Right atrium auricular region (tissue), 2 donors: Measurements from ENCODE around the gene PTK6. TPM values are rescaled to one million over a fixed set of nuclear protein-coding genes. Genes with fewer than 3 reads are reported as not detected.

Experiments
- DNase-seq: peaks from one replicate; pipeline ENCODE4 v3.0.0-alpha.2; 2019; ENCODE audit warnings: low spot score
- H3K27ac ChIP-seq, 2 donors: fragments of 200-600 bp; sonication (generic); 1 replicate in 1 of 2; 2 replicates in 1 of 2; pipeline ENCODE4 v1.5.1; 2016 to 2019
- H3K27me3 ChIP-seq, 2 donors: fragments of 200-600 bp; sonication (generic); one replicate each; pipeline versions ENCODE4 v1.5.1 to v1.6.0; 2017 to 2019
- H3K36me3 ChIP-seq: fragments of 200-600 bp; sonication (generic); one replicate; pipeline ENCODE4 v1.5.1; 2016
- H3K4me1 ChIP-seq, 2 donors: fragments of 200-600 bp; sonication (generic); one replicate each; pipeline versions ENCODE4 v1.5.1 to v1.6.0; 2017 to 2019
- H3K4me3 ChIP-seq, 2 donors: fragments of 200-600 bp; sonication (generic); 1 replicate in 1 of 2; 2 replicates in 1 of 2; pipeline ENCODE4 v1.5.1; 2017 to 2019; ENCODE audit warnings: mild to moderate bottlenecking in 1 of 2, moderate library complexity in 1 of 2
- H3K9me3 ChIP-seq, 2 donors: fragments of 200-600 bp; sonication (generic); one replicate each; pipeline ENCODE4 v1.5.1; 2019
- total RNA-seq, 2 donors: library from RNA; depleted of rRNA; stranded (reverse); fragments of >200 nt; gene quantifications; one replicate each; pipeline ENCODE4 v1.1.0, GENCODE V29; 2016
- TF ChIP-seq, protein P1 (sequence below), 2 donors: fragments of 200-600 bp; sonication (generic); IDR thresholded peaks; one replicate each; pipeline ENCODE4 v1.5.1; 2019; ENCODE audit warnings: antibody characterized with exemption in 2 of 2

Gene PTK6
- total RNA-seq, 2 donors from 2014 or later: not detected

DNA sequence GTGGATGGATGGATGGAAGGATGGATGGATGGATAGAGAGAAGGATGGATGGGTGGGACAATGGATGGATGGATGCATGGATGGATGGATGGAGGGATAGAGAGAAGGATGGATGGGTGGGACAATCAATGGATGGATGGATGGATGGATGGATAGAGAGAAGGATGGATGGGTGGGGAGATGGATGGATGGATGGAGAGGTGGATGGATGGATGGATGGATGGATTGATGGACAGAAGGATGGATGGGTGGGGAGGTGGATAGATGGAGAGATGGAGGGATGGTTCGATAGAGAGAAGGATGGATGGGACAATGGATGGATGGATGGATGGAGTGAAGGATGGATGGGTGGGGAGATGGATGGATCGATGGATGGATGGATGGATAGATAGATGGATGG is 44.7 kb downstream of the PTK6 start:
- peaks cover 58% of the 10 kb centered on the region for H3K36me3 ChIP-seq
- H3K4me1 ChIP-seq: peaks cover 0 to 28% of the 10 kb centered on the region in 2 donors
- H3K27ac ChIP-seq: no peak overlapping the region
- H3K27me3 ChIP-seq: peaks cover 0 to 3% of the 10 kb centered on the region in 2 donors
- H3K9me3 ChIP-seq: no peaks in the 10 kb centered on the region
- TF ChIP-seq, protein P1, sequence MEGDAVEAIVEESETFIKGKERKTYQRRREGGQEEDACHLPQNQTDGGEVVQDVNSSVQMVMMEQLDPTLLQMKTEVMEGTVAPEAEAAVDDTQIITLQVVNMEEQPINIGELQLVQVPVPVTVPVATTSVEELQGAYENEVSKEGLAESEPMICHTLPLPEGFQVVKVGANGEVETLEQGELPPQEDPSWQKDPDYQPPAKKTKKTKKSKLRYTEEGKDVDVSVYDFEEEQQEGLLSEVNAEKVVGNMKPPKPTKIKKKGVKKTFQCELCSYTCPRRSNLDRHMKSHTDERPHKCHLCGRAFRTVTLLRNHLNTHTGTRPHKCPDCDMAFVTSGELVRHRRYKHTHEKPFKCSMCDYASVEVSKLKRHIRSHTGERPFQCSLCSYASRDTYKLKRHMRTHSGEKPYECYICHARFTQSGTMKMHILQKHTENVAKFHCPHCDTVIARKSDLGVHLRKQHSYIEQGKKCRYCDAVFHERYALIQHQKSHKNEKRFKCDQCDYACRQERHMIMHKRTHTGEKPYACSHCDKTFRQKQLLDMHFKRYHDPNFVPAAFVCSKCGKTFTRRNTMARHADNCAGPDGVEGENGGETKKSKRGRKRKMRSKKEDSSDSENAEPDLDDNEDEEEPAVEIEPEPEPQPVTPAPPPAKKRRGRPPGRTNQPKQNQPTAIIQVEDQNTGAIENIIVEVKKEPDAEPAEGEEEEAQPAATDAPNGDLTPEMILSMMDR (IDR thresholded peaks at IDR 0.05): no peak
- H3K4me3 ChIP-seq: no peak overlapping the region
- no peak for DNase-seq

DNA sequence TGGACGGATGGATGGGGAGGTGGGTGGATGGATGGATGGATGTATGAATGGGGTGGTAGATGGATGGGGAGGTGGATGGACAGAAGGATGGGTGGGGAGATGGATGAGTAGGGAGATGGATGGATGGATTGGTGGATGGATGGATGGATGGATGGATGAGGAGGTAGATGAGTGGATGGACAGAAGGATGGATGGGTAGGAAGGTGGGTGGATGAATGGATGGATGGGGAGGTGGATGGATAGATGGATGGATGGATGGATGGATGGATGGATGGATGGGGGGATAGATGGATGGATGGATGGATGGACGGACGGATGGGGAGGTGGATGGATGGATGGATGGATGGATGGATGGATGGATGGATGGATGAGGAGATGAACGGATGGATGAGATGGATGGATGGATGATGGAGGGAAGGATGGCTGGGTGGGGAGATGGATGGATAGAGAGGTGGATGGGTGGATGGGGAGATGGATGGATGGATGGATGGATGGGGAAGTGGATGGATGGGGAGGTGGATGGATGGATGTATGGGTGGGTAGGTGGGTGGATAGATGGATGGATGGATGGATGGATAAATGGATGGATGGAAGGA is 45.4 kb downstream of the PTK6 start:
- no peak for DNase-seq
- Histone ChIP-seq H3K4me3 (no peak overlapping the region), H3K27me3 (peaks cover 0 to 3% of the 10 kb centered on the region in 2 donors), H3K27ac (no peak overlapping the region), H3K36me3 (peaks cover 61% of the 10 kb centered on the region), H3K9me3 (no peaks in the 10 kb centered on the region), H3K4me1 (peaks cover 0 to 22% of the 10 kb centered on the region in 2 donors)
- TF ChIP-seq, protein P1 (IDR thresholded peaks at IDR 0.05): no peak

DNA sequence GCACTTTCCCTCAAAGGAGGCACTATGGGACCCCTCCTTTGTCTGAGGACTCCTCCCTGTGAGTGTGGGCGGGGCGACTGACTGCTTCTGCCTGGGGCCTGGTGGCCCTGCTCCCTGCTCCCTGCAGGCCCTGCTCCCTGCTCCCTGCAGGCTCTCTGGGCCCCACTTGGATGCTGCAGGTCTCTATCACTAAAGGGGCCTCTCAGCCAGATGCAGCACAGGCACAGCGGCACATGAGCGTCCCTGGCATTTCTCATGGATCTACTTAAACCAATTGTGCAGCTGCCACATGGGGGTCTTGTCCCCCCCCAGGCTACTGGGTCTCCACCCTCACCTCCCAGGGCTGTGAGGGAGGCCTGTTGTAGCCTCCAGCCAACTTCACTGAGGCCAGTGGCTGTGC is 46.1 kb downstream of the PTK6 start:
- H3K27me3 ChIP-seq: peaks cover 0 to 3% of the 10 kb centered on the region in 2 donors

DNA sequence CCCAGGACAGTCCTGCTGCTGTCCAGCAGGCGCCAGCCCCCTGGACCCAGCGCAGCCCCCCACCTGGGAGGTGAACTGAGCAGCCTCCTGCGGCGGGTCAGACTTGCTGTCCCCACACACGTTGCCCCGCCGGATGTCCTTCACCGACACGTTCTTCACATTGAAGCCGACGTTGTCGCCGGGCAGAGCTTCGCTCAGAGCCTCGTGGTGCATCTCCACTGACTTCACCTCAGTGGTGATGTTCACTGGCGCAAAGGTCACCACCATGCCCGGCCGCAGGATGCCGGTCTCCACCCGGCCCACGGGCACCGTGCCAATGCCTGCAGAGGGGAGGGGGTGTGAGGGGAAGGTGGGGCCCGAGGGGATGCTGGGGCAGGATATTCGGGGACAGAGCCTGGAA is 46.8 kb downstream of the PTK6 start:
- no peak for DNase-seq
- peaks cover 0 to 9% of the 10 kb centered on the region in 2 donors for H3K4me1 ChIP-seq
- H3K27ac ChIP-seq: no peak overlapping the region
- H3K9me3 ChIP-seq: no peaks in the 10 kb centered on the region
- no peak overlapping the region for H3K4me3 ChIP-seq
- H3K27me3 ChIP-seq: peaks cover 0 to 3% of the 10 kb centered on the region in 2 donors
- H3K36me3 ChIP-seq: peaks cover 56% of the 10 kb centered on the region
- TF ChIP-seq, protein P1 (IDR thresholded peaks at IDR 0.05): no peak

More for the DNA sequence above, 46.1 kb downstream of the PTK6 start:
- TF ChIP-seq, protein P1 (IDR thresholded peaks at IDR 0.05): no peak
- Histone ChIP-seq H3K9me3 (no peaks in the 10 kb centered on the region), H3K4me1 (peaks cover 0 to 16% of the 10 kb centered on the region in 2 donors), H3K27ac (no peak overlapping the region), H3K36me3 (peaks cover 61% of the 10 kb centered on the region), H3K4me3 (no peak overlapping the region)
- no peak for DNase-seq

DNA sequence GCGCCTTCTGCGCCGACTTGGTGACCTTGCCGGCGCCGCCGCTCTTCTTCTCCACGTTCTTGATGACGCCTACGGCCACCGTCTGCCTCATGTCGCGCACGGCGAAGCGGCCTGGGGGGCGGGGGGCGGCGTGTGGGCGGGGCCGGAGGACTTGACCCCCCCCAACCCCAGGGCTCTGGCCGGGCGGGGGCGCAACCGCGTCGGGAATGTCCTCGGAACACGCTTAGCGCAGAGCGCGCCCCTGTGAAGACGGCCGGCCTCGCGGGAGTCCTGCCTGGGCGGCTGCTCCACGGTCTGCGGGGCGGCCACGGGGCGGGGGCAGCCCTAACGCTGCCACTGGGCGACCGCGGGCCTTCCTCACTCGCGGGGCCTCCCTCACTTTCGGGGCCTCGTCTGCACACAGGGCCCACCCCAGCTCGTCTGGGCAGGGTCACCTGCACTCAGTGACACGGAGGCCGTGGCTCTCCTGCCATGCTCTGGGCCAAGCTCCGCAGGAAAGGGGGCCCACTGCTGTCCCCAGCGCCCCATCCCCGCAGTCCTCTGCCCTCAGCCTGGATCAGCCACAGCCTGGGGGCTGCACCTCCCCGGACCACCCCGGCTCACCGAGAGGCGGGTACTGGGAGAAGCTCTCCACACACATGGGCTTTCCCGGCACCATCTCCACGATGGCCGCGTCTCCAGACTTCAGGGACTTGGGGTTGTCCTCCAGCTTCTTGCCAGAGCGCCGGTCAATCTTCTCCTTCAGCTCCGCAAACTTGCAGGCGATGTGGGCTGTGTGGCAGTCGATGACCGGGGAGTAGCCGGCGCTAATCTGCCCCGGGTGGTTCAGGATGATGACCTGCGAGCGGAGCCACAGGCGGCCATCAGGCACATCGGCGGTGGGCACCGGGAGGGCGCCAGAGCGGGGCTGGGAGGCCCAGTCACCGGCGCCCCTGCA is 48.6 kb downstream of the PTK6 start:
- no peak overlapping the region for H3K27ac ChIP-seq
- no peak for DNase-seq
- H3K9me3 ChIP-seq: no peaks in the 10 kb centered on the region
- peaks cover 0 to 12% of the 10 kb centered on the region in 2 donors for H3K4me1 ChIP-seq
- no peak overlapping the region for H3K4me3 ChIP-seq
- TF ChIP-seq, protein P1 (IDR thresholded peaks at IDR 0.05): no peak
- peaks cover 0 to 3% of the 10 kb centered on the region in 2 donors for H3K27me3 ChIP-seq
- peaks cover 38% of the 10 kb centered on the region for H3K36me3 ChIP-seq
